ENCODE results near the gene U2AF2. TPM values are rescaled to one million over a fixed set of nuclear protein-coding genes. Genes with fewer than 3 reads are reported as not detected.

Gene U2AF2
- total RNA-seq, 1 experiment from 2014 or later, result 321 TPM

- peaks cover 26 to 65% (median 58%) of the 10 kb centered on the region in 3 experiments for H3K36me3 Mint-ChIP-seq (ENCODE audit: insufficient read depth in 1 of 3, low read depth in 3 of 3)
These were observed 26.6 kb downstream of the U2AF2 start for GRCh38 chr19:55681131-55682092.

More at GRCh38 chr19:55681131-55682092, 26.6 kb downstream of the U2AF2 start:
- H3T11ph ChIP-seq (ENCODE audit: low read length), result no peak overlapping the region
- H3K27ac ChIP-seq (ENCODE audit: insufficient read length, low read depth, low read length), result no peak overlapping the region
- H3K79me2 ChIP-seq (ENCODE audit: insufficient read depth, low read length), result peaks cover 9% of the 10 kb centered on the region; the same call in 1 of the 2 replicates
- H2AFZ ChIP-seq (ENCODE audit: low read length), result no peak overlapping the region
- no peak overlapping the region for H2AK5ac ChIP-seq (ENCODE audit: insufficient read length, low read length)
- H2BK12ac ChIP-seq (ENCODE audit: insufficient read length, low read depth, low read length), result no peak overlapping the region
- no CpG with 5 or more reads among the region's 9 CpGs for WGBS (ENCODE audit: extremely low coverage, insufficient read length, low lambda C conversion rate)
- H3K56ac ChIP-seq (ENCODE audit: insufficient read length, low read depth, low read length), result no peak overlapping the region
- no peak overlapping the region for H4K5ac ChIP-seq (ENCODE audit: insufficient read length, low read depth, low read length)
- no peak overlapping the region for H2BK5ac ChIP-seq (ENCODE audit: insufficient read length, low read length)
- no peak for TF ChIP-seq CTCF (conservative IDR thresholded peaks at IDR 0.05)
- no peak overlapping the region for H3K9ac ChIP-seq (ENCODE audit: extremely low read depth, insufficient read length, low read length)
- peaks cover 4 to 7% of the 10 kb centered on the region in 2 experiments for H3K4me1 Mint-ChIP-seq
- no peak overlapping the region for H3K4me3 Mint-ChIP-seq
- H3K4me2 ChIP-seq (ENCODE audit: insufficient read depth, insufficient read length, low read length), result no peak overlapping the region
- H3K14ac ChIP-seq (ENCODE audit: insufficient read depth, low read length), result no peak overlapping the region
- no peaks in the 10 kb centered on the region for H3K4me1 ChIP-seq (ENCODE audit: insufficient read depth, low read length)
- no peak overlapping the region for H4K8ac ChIP-seq (replicated peaks; ENCODE audit: insufficient read length, low read depth, low read length)
- H4K20me1 ChIP-seq (ENCODE audit: control insufficient read depth, insufficient read depth, insufficient read length), result no peaks in the 10 kb centered on the region
- H3K27me3 ChIP-seq (ENCODE audit: insufficient read depth, low read length), result no peaks in the 10 kb centered on the region
- no peaks in the 10 kb centered on the region; a peak in 1 of 5 replicates for H3K9me3 Mint-ChIP-seq
- H3K27me3 Mint-ChIP-seq (ENCODE audit: low read depth), result no peaks in the 10 kb centered on the region
- H3K9me3 ChIP-seq (ENCODE audit: control insufficient read depth, low read depth, low read length), result no peaks in the 10 kb centered on the region
- no peak for DNase-seq
- H2BK120ac ChIP-seq (ENCODE audit: low read depth, low read length, poor library complexity, severe bottlenecking), result no peak overlapping the region
- no peak overlapping the region for H3K4ac ChIP-seq (ENCODE audit: low read depth, low read length)
- no peak overlapping the region for H2BK15ac ChIP-seq (ENCODE audit: low read depth, low read length)
- H3K79me1 ChIP-seq (ENCODE audit: insufficient read depth, low read depth, low read length, poor library complexity, severe bottlenecking), result peaks cover 11% of the 10 kb centered on the region
- H4K91ac ChIP-seq (ENCODE audit: insufficient read length, low read depth, low read length), result no peak overlapping the region
- H3K23ac ChIP-seq (ENCODE audit: insufficient read length, low read depth, low read length), result no peak overlapping the region
- H3K18ac ChIP-seq (ENCODE audit: insufficient read length, low read depth, low read length), result no peak overlapping the region
- no peak overlapping the region for H2BK20ac ChIP-seq (ENCODE audit: low read depth, low read length, poor library complexity, severe bottlenecking)
- no peaks in the 10 kb centered on the region for H3K23me2 ChIP-seq (ENCODE audit: insufficient read length, low read depth, low read length, poor library complexity, severe bottlenecking)
- H3K27ac Mint-ChIP-seq, result no peak overlapping the region
